HepG2 (cell line): ENCODE data around the gene KHNYN. TPM values are rescaled to one million over a fixed set of nuclear protein-coding genes. Genes with fewer than 3 reads are reported as not detected.

Source experiments
- AGO2 ChIP-seq: fragments of 200-400 bp; formaldehyde crosslinking; optimal IDR thresholded peaks from 2 replicates; pipeline ENCODE3; 2017; ENCODE audit warnings: mild to moderate bottlenecking, low read depth, low read length, moderate library complexity
- EHMT2 ChIP-seq: fragments of 200-600 bp; sonication (generic); IDR thresholded peaks from 2 replicates; pipeline ENCODE4 v1.7.0; 2017; ENCODE audit warnings: antibody characterized with exemption, low read depth, low read length, borderline replicate concordance
- FOXM1 ChIP-seq: sonication (generic); formaldehyde crosslinking; IDR thresholded peaks from 2 replicates; pipeline ENCODE4 v1.5.0; 2020; ENCODE audit warnings: missing genetic modification reagents
- GABPB1 ChIP-seq: IDR thresholded peaks from 2 replicates; pipeline ENCODE4 v1.6.1; 2016; ENCODE audit warnings: mild to moderate bottlenecking, missing genetic modification reagents, moderate library complexity, missing compliant biosample characterization
- GMEB1 ChIP-seq: sonication (generic); formaldehyde crosslinking; IDR thresholded peaks from 2 replicates; pipeline ENCODE4 v1.5.1; 2020; ENCODE audit warnings: missing genetic modification reagents, mild to moderate bottlenecking, borderline replicate concordance
- GZF1 ChIP-seq: sonication (generic); formaldehyde crosslinking; IDR thresholded peaks from 2 replicates; pipeline ENCODE4 v1.5.1; 2020; ENCODE audit warnings: mild to moderate bottlenecking, missing genetic modification reagents
- HIVEP1 ChIP-seq: sonication (generic); formaldehyde crosslinking; IDR thresholded peaks from 2 replicates; pipeline ENCODE4 v1.4.0; 2020; ENCODE audit warnings: mild to moderate bottlenecking, missing genetic modification reagents
- KDM2A ChIP-seq: sonication (generic); formaldehyde crosslinking; IDR thresholded peaks from 2 replicates; pipeline ENCODE4 v1.4.0; 2020; ENCODE audit warnings: low read depth, missing genetic modification reagents, borderline replicate concordance
- KDM4B ChIP-seq: sonication (generic); formaldehyde crosslinking; IDR thresholded peaks from 2 replicates; pipeline ENCODE4 v1.4.0; 2020; ENCODE audit warnings: missing genetic modification reagents
- MAFF ChIP-seq: IDR thresholded peaks from 2 replicates; pipeline ENCODE4 v1.6.1; 2011; ENCODE audit warnings: low read depth, low read length, improper control_type of control experiment
- RARA ChIP-seq: IDR thresholded peaks from 2 replicates; pipeline ENCODE4 v1.6.1; 2016; ENCODE audit warnings: missing genetic modification reagents, missing compliant biosample characterization
- SIX4 ChIP-seq: sonication (generic); formaldehyde crosslinking; IDR thresholded peaks from 2 replicates; pipeline ENCODE4 v1.4.0; 2020; ENCODE audit warnings: missing genetic modification reagents
- SRSF1 ChIP-seq: fragments of 200-400 bp; formaldehyde crosslinking; optimal IDR thresholded peaks from 2 replicates; pipeline ENCODE3; 2017; ENCODE audit warnings: mild to moderate bottlenecking, low read depth, low read length, moderate library complexity
- ZBTB7B ChIP-seq: sonication (generic); formaldehyde crosslinking; IDR thresholded peaks from 2 replicates; pipeline ENCODE4 v1.4.0; 2020; ENCODE audit warnings: missing genetic modification reagents
- ZNF34 ChIP-seq: sonication (generic); formaldehyde crosslinking; IDR thresholded peaks from 2 replicates; pipeline ENCODE4 v1.4.0; 2020; ENCODE audit warnings: mild to moderate bottlenecking, missing genetic modification reagents, borderline replicate concordance
- ZNF343 ChIP-seq: sonication (generic); formaldehyde crosslinking; IDR thresholded peaks from 2 replicates; pipeline ENCODE4 v1.4.0; 2020; ENCODE audit warnings: mild to moderate bottlenecking, missing genetic modification reagents
- ZNF580 ChIP-seq: IDR thresholded peaks from 2 replicates; pipeline ENCODE4 v1.6.1; 2016; ENCODE audit warnings: low read depth, borderline replicate concordance
- ZNF614 ChIP-seq: IDR thresholded peaks from 2 replicates; pipeline ENCODE4 v1.6.1; 2018; ENCODE audit warnings: missing biosample characterization, missing genetic modification reagents, inconsistent platforms, borderline replicate concordance
- ZNF674 ChIP-seq: sonication (generic); formaldehyde crosslinking; IDR thresholded peaks from 2 replicates; pipeline ENCODE4 v1.5.0; 2020; ENCODE audit warnings: low read depth, mild to moderate bottlenecking, missing genetic modification reagents
- ZNF710 ChIP-seq: sonication (generic); formaldehyde crosslinking; IDR thresholded peaks from 2 replicates; pipeline ENCODE4 v1.5.0; 2020; ENCODE audit warnings: mild to moderate bottlenecking, missing genetic modification reagents, borderline replicate concordance
- ZNF781 ChIP-seq: sonication (generic); formaldehyde crosslinking; IDR thresholded peaks from 2 replicates; pipeline ENCODE4 v1.5.1; 2020; ENCODE audit warnings: borderline replicate concordance, mild to moderate bottlenecking, missing genetic modification reagents; ENCODE audit errors: not compliant biosample characterization
- ZSCAN22 ChIP-seq: sonication (generic); formaldehyde crosslinking; IDR thresholded peaks from 2 replicates; pipeline ENCODE4 v1.4.0; 2020; ENCODE audit warnings: mild to moderate bottlenecking, missing genetic modification reagents
- polyA plus RNA-seq, 8 experiments: library from polyadenylated mRNA; depleted of rRNA in 3 of 8; stranded (reverse) in 7 of 8; unstranded in 1 of 8; fragments of >200 nt; fragmentation: Illumina TruSeq in 4 of 8; extraction: Trizol in 4 of 8; gene quantifications; 2 replicates each; pipeline versions ENCODE4 v1.2.1 to v1.2.3, GENCODE V29; 2011 to 2016; ENCODE audit warnings: low read depth in 4 of 8, missing spikeins in 1 of 8, mixed read lengths in 1 of 8; ENCODE audit not compliant: insufficient read depth in 1 of 8
- total RNA-seq, 5 experiments: library from RNA; depleted of rRNA; stranded (reverse); fragments of >200 nt; fragmentation: Illumina TruSeq; extraction: Trizol; gene quantifications; 2 replicates each; pipeline ENCODE4 v1.2.3, GENCODE V29; 2016; ENCODE audit warnings: low read depth in 1 of 5
- TF ChIP-seq, protein P1 (sequence below): sonication (generic); formaldehyde crosslinking; IDR thresholded peaks from 2 replicates; pipeline ENCODE4 v1.4.0; 2020; ENCODE audit warnings: mild to moderate bottlenecking, missing genetic modification reagents
- TF ChIP-seq, protein P2 (sequence below): sonication (generic); formaldehyde crosslinking; IDR thresholded peaks from 2 replicates; pipeline ENCODE4 v1.5.0; 2020; ENCODE audit warnings: missing genetic modification reagents

Gene KHNYN
- total and polyA plus RNA-seq, 2 of the 13 experiments (the other 11 are each of a cell fraction or from before 2014, with no cell fraction given) = 52.8 to 75.7 TPM

- TF ChIP-seq SIX4 (peak; percentile 78), FOXM1 (CRISPR knock-in tag) (no peak), GMEB1 (CRISPR knock-in tag) (peak; percentile 71; the same call in 1 of the 2 replicates), GABPB1 (peak; percentile 93), ZNF710 (CRISPR knock-in tag) (peak; percentile 92), KDM4B (CRISPR knock-in tag) (peak; percentile 82; the same call in 1 of the 2 replicates), AGO2 (peak; percentile 84), KDM2A (peak; percentile 96), ZNF781 (CRISPR knock-in tag) (peak; percentile 96), RARA (CRISPR knock-in tag) (peak; percentile 71), ZNF34 (no peak; the same call in 1 of the 2 replicates), ZNF343 (CRISPR knock-in tag) (no peak), ZNF614 (CRISPR knock-in tag) (peak; percentile 81; the same call in 1 of the 2 replicates), ZNF674 (CRISPR knock-in tag) (peak; percentile 94), ZNF580 (CRISPR knock-in tag) (peak; percentile 92), GZF1 (CRISPR knock-in tag) (no peak), SRSF1 (peak; percentile 78), ZBTB7B (CRISPR knock-in tag) (peak; percentile 88), HIVEP1 (CRISPR knock-in tag) (peak; percentile 95), EHMT2 (no peak), MAFF (no peak), ZSCAN22 (CRISPR knock-in tag) (peak; percentile 35; the same call in 1 of the 2 replicates)
- TF ChIP-seq, protein P1, sequence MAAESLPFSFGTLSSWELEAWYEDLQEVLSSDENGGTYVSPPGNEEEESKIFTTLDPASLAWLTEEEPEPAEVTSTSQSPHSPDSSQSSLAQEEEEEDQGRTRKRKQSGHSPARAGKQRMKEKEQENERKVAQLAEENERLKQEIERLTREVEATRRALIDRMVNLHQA (CRISPR knock-in tag) = 0 out of 2 replicates have a peak, but pooled peaks have one; percentile 18
- TF ChIP-seq, protein P2, sequence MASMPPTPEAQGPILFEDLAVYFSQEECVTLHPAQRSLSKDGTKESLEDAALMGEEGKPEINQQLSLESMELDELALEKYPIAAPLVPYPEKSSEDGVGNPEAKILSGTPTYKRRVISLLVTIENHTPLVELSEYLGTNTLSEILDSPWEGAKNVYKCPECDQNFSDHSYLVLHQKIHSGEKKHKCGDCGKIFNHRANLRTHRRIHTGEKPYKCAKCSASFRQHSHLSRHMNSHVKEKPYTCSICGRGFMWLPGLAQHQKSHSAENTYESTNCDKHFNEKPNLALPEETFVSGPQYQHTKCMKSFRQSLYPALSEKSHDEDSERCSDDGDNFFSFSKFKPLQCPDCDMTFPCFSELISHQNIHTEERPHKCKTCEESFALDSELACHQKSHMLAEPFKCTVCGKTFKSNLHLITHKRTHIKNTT (CRISPR knock-in tag) = no peak
These were observed at the start of gene KHNYN, which contains the start of gene CBLN3 (continued) for GRCh38 chr14:24429395-24430142.
